Activated CD4-positive, alpha-beta T cell treated with anti-CD3 and anti-CD28 coated beads for 24 hours (primary cell): Measurements from ENCODE around the gene EME2.

ENCODE experiments used
- DNase-seq, 2 donors: peaks; one replicate each; pipeline ENCODE4 v3.0.0-alpha.2; 2020; ENCODE audit warnings: low read depth in 2 of 2

Gene EME2

DNA sequence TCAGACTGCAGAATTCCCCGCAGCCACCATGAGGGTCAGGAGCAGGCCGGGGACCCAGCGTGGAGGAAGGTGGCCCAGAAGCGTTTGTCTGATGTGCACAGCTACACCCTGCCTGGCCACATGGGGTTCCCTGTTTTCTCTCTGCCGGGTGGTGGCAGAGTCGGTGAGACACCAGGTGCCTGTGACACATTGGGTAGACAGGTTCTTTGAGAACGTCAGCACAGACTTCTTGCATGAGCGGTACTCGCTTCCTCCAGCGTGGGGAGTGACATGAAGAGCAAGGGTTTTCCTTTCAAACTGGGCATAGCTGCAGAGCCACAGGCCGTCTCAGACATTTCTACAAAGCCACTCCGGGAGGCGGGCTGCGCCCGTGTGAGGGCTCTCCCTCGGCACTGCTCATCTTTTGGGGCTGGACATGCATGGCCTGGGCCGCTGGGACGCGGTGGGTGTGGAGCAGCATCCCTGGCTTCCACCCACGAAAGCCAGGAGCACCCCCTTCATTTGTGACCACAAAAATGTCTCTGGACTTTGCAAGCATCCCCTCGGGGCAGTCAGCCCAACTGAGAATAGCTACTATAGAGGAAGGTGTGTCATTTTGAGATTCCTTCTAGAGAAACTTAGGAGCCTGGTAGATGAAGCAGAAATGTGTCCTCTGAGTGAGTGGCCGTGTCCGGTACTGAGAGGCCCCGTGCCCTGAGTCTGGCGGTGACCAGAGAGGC lies 27.3 kb upstream of the EME2 start:
- DNase-seq: no peak

DNA sequence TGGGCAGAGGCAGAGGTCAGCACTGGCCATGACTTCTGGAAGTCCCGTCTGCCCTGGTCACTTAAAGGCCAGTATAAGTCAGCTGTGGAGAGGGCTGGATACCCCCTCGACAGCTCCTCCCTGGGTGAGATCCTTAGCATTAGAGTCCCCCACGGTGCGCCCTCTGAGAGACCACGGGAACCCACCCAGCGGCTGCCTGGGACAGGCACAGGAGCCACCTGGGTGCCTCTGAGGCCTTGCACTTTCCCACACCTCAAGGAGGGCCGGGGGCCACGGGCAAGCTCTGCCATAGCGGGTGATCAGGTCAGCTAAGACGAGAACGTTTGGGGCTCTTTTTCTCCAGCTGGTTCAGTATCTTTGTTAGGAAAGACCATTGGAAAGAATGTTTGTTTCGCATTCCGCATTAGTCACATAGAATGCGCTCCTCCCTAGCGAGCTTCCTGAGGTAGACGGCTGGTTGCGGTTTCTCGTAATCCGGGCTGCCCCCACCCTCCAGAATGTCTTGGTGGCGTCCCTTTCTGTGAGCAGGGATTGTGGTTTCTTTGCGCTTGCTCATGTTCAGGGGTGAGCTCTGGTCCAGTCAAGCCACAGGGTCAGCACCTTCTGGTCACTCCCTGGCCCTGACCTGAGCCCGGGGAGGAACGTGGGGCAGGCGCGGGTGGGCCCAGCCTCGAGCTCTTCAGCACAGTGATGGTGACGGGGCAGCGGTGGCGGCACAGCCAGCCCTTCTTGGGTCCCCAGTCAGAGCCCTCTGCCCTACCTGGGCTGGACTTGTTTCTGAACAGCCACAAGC lies 26.5 kb upstream of the EME2 start:
- DNase-seq: no peak

DNA sequence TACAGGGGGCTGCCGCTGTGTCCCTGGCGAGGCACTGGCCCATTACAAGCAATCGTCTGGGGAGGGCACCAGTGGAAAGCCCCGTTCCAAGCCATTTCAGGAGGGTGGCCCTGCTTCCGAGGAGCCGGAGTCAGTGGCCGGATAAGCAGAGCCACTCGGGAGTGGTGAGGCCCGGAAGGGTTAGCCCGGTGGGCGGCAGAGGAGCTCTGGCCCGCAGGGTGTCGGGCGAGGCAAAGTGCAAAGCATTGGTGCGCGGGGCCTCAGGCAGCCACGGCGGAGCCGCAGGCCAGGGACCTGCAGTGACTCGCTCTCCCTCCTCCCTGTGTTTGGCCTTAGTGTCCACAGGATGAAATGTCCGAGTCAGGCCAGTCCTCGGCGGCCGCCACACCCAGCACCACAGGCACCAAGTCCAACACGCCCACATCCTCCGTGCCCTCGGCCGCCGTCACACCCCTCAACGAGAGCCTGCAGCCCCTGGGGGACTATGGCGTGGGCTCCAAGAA lies 25.9 kb upstream of the EME2 start:
- DNase-seq: no peak

DNA sequence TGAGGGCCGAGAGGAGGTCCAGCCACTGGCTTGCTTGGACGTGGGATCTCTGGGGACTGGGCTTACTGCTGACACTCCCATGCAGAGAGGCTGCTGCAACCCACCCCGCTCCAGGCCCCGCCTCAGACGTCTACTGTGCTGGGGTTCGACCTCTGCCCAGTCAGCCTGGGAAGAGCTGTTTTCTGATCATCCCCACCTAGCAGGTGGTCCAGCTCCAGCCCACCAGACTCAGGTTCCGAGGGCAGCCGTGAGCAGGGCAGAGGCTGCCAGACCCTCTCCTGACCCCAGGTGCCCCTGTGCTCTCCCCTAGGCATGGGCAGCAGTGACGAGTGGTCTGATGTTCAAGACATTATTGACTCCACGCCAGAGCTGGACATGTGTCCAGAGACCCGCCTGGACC lies 24.7 kb upstream of the EME2 start:
- no peak for DNase-seq

DNA sequence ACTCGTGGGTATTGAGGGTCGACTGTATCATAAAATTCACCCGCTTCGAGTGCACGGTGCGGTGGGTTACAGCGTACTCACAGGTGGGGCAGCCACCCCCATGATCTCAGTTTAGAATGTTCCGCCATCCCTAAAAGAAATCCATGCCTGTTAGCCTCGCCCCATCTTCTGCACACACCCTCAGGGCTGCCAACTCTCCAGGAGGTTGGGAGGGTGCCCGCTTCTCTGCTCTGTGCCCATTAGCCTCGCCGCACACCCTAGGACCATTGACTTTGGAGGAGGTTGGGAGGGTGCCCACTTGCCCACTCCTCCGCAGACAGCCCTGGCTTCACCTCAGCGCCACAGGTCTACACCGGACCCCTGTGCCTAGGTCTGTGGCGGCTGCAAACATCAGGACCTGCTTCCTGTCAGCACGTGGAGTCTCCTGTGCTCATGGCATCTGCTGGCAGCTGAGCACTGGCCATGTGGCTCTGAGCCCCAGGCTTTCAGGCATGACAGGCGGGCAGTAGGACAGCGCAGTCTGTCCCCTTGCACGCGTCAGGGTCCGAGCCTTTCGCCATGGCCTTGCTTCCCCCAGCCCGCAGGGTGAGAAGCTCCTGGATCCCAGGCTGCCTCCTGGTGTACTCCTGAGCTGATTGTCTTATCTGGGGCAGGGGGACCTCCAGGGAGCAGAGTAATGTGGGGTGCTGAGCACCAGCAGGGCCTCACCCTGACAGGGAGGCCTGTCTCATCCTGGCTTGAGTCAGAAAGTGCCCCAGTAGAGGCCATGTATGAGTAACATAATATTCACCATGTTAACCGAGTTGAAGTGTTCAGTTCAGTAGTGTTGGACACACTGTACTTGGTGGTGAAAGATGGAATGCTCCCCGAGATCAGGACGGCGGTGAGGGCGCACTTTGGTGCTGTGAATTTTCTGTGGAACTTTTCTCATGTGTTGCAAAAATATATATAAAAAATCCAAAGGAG lies 23.2 kb upstream of the EME2 start:
- no peak for DNase-seq

DNA sequence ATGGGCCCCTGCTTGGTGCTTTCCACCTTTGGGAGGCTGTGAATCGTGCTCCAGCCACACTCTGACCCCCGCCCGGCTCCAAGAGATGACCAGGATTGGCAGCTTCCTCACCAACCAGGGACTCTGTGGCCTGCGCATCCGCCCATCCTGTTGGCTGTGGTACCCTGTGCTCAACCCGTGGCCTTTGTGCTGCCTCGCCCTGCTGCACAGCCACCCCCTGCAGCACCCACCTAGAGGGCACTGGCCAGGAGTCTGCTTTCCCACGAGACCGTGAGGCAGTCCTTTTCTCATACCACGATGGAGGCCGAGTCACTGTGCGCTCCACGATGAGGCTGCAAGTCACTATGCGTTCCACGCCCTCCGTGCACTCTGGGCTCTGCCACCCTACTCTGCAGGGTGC lies 20.7 kb upstream of the EME2 start:
- no peak for DNase-seq

DNA sequence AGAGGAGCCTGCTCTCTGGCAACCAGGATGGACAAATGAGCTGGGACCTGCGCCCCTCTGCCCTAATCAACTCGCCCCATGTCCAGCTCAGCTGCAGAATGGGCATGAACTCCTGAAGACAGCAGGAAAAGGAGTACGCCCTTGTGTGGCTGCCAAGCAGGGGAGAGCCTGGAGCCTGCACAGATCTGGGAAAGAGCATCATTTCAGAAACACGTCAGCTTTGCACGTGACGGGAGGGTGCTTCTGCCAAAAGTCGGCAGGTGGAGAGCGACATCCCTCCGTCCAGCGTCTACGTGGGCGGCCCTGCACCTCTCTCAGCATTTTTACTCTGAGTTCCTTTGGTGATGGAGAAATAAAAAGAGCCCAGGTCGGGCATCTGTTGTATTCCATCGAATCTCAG lies 19.8 kb upstream of the EME2 start:
- no peak for DNase-seq

DNA sequence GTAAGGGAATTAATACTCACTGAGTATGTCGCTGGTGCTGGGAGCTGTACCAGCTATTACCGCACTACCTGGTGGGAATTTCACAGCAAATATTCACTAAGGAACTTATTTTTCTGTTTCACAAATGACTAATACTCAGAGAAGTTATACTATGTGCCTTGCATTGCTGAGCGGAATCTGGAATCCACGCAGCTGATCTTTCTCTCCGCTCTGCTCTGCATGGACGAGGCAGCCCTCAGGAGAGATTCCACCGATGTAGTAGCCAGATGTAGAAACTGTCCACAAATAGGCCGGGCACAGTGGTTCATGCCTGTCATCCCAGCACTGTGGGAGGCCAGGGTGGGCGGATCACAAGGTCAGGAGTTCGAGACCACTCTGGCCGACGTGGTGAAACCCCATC lies 18.4 kb upstream of the EME2 start:
- no peak for DNase-seq

DNA sequence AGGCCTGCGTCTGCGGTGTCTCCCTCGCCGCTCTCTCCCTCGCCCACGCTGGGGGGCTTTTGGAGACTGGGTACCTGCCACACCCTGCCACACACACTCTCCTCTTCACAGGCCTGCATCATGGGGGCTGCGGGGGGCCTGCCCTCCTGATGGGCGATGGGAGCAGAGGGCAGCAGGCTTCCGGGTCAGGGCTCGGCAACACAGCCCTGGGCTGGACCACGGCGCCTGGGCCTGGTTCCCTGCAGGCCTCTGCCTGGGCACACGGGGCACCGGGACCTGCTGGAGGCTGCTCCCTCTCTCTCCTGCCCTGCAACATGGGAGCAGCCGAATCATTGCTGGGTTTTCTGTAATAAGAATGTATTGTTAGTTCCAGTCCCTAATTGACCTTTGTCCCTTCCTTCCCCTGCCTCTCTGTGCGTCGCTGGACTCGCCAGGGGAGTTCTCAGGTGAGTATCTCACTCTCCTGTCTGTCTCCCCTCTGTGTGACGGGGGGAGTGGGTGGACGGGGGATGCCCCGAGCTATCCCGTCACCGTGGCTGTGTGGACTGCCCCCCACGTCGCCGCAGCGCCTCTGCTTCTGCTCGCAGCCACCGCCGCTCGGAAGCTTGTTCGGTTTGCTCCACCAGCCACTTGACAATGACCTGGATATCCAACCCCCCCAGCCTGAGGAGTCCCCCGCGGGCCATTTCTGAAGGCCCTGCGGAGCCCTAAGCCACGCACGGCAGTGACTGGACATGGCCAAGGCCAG lies 14.7 kb upstream of the EME2 start:
- no peak for DNase-seq

DNA sequence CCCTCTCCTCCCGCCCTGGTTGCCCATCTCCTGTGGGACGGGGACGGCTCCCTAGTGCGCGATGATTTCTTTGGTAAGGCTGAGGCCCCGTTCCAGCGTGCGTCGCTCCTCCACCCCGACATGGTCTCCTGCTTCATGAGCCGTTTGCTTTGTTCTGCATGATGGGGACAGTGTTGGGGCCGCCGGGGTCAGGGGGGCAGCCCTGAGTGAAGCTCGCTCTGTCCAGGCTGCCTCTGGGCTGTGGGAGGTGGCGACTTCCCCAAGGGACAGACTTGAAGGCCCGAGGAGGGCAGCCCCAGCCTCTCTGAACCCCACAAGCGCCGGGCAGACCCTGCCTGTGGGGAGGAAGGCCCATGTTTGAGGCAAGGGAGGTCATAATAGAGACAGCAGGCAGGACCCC lies 13.7 kb upstream of the EME2 start:
- no peak for DNase-seq

DNA sequence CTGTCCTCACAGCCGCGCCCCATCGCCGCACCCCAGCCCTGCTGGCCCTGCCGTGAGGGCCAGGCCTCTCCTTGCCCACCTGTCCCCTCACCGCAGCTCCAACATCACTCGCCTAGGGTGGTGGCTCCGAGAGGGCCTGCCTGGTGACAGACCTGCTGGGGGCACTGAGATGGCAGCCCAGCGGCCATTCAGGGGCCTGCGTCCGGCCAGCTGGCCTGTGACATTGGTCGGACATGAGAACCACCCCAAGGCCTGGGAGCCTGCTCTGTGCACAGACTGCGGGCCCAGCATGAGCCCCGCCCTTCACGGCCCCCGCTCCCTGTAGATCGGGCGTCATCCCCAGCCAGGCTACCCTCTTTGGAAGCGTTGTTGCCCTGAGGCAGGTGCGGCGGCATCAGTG lies 13.1 kb upstream of the EME2 start:
- no peak for DNase-seq

DNA sequence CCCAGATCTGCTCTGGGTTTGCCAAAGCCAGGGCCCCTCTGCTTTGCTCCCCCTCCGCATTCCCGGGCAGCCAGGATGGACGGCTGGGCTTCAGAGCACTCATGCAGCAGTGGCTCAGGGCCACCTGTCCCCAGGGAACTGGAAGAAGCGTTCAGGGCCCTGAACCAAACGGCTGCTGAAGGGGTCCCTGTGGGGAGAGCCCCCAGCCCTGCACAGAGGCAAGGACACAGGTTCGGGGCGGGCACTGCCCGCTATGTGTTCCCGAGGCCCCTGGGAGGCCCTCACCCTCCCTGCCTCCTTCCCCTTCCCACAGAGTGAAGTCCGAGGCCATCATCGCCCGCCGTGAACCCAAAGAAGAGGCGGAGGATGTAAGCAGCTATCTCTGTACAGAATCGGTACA lies 11.7 kb upstream of the EME2 start:
- DNase-seq: no peak

DNA sequence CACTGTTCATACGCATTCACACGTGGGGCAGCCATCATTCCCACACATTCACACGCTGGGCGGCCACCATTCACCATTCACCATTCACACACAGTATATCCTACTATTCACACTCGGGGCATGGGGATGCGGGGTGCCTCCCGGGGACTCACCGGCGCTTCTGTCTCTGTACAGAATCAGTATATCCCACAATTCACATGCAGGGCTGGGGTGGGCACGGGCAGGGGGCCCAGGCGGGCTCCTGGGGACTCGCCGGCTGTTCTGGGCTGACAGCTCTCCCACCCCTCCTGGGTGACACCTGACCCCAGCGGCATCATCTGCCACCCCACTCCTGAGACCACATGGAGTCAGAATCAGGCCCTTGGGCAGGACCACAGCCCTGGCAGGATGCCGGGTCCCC lies 10.9 kb upstream of the EME2 start:
- DNase-seq: no peak

DNA sequence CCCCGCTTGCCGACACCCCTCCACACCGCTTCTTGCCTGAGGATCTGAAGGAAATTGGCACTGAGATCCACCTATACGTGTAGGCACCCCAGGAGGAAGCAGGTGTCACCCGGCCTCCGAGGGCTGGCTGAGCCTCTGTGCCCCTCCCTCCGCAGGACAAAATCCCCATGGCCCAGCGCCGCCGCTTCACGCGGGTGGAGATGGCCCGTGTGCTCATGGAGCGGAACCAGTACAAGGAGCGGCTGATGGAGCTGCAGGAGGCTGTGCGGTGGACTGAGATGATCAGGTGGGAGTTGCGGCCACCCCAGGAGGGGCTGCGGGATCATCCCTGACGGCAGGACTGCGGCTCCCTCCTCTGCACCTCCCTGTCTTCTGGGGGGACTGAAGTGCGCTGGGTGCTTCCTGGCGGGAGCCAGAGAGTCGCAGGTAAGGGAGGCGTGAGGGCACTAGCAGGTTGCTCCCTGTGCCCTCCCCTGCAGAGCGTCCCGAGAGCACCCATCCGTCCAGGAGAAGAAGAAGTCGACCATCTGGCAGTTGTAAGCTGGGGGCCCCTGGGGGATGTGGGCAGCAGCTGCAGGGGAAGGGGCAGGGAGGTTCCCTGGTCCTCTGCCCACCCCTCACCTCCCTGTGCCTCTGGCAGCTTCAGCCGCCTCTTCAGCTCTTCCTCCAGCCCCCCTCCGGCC lies 10.3 kb upstream of the EME2 start:
- DNase-seq: no peak

DNA sequence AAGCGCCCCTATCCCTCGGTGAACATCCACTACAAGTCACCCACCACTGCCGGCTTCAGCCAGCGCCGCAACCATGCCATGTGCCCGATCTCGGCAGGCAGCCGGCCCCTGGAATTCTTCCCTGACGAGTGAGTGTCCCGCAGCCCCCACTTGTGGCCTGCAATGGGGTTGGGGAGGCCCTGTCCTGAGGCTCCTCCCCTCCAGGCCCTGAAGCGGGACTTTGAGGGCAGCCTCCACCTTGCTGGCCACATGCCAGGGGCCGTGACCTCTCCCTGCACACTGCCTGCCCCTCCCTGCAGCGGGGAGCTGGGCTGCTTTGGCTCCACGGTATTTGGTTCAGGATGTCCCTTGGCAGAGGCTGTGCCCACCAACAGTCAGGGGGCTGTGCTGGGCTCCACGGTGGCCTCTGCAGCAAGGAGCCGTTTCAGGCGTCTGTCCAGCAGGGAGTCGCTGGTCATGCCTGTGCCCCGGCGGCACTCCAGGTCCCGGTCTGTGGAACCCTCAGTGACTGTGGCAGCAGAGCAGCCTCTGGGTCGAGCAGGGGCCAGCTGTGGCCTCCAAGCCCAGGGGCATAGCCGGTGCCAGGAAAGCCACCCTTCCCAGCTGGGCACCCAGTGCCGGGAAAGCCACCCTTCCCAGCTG lies 9.6 kb upstream of the EME2 start:
- DNase-seq: no peak

DNA sequence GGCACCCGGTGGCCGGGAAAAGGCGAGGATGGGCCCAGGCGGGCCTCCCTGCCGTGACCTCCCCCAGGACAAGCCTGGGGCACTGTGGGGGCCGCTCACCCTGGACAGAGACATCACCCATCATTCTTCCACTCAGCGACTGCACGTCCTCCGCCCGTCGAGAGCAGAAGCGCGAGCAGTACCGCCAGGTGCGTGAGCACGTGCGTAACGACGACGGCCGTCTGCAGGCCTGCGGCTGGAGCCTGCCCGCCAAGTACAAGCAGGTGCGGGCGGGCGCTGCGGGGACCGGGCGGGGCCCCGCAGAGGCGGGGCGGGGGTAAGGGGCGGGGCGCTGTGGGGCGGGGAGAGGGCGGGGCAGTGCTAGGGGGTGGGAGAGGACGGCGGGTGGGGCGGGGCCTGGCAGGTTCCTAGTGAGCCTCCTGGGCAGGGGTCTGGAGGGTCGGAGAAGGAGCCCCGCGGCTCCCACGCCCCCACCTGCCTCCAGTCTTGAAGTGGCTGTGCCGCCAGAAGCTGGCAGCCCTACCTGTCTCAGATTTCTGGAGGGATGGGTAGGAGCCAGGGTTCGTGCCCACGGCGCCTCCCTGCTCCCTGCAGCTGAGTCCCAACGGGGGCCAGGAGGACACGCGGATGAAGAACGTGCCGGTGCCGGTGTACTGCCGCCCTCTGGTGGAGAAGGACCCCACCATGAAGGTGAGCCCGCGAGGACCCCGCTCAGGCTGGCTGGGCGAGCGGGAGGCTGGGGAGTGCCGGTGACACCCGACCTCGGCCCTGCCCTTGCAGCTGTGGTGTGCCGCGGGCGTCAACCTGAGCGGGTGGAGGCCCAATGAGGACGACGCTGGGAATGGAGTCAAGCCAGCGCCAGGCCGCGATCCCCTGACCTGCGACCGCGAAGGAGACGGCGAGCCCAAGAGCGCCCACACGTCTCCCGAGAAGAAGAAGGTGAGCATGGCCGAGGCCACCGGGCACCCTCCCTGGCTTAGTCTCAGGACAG lies 8.8 kb upstream of the EME2 start:
- DNase-seq: no peak

DNA sequence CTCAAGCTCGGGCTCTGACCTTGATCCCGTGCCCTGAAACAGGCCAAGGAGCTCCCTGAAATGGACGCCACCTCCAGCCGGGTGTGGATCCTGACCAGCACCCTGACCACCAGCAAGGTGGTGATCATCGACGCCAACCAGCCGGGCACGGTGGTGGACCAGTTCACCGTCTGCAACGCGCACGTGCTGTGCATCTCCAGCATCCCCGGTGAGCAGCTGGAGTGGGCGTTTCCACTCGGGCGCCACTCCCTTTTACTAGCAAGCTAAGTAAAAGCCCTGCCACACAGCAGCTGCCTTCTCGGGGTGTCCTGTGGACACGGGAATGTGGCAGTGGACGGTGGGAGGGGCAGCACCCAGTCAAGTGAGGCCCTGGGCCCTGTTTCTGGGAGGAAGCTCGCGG lies 7.6 kb upstream of the EME2 start:
- DNase-seq: no peak

DNA sequence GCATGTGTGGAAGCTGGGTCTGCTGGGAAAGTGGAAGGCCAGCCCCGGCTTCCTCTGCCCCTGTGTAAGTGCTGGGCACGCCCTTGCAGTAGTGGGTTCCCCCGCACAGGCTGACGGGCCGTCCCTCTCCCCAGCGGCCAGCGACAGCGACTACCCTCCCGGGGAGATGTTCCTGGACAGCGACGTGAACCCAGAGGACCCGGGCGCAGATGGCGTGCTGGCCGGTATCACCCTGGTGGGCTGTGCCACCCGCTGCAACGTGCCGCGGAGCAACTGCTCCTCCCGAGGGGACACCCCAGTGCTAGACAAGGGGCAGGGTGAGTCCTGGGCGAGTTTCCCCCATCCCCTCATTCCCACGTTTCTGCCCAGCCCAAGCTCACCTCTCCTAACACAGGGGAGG lies 6.8 kb upstream of the EME2 start:
- DNase-seq: no peak

DNA sequence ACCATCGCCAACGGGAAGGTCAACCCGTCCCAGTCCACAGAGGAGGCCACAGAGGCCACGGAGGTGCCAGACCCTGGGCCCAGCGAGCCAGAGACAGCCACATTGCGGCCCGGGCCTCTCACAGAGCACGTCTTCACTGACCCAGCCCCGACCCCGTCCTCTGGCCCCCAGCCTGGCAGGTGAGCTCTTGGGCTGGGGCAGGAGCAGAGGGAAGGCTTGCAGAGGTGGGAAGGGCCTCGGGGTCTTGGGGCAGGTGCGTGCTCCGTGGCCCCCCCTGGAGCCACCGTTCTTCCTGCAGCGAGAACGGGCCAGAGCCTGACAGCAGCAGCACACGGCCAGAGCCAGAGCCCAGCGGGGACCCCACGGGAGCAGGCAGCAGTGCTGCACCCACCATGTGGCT lies 6.4 kb upstream of the EME2 start:
- DNase-seq: no peak
